ENCODE data around the gene ANO5. TPM values are rescaled to one million over a fixed set of nuclear protein-coding genes. Genes with fewer than 3 reads are reported as not detected.

The ANO5 gene
- total RNA-seq, 1 experiment from 2014 or later = 3.4 TPM

DNA sequence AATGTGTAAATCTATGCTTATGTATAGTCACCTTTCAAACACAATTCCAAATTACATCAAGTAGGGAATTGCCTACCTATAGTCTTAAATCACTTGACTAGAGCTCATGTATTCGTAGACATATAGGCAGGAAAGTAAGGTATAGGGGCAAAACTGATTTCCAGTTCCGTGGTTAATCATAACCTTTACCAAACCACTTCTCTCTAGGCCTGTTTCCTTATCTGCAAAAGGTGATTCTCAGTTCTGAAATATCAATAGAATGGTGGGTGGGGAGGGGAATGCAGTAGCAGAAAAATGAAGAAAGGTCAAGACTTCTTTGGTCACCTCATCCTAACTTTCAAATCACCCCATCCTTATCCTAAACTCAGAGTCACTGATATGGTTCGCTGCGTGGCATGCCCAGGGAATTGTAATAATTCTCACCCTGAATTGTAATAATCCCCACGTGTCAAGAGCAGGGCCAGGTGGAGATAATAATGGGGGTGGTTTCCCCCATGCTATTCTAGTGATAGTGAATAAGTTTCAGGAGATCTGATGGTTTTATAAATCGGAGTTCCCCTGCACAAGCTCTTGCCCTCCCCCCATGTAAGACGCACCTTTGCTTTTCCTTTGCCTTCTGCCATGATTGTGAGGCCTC, 1.9 kb upstream of the ANO5 start:
- TF ChIP-seq CTCF (conservative IDR thresholded peaks at IDR 0.05) = no peak
- Mint-ChIP-seq H3K4me1 (peaks cover 23 to 27% of the 10 kb centered on the region in 2 experiments), H3K36me3 (ENCODE audit: insufficient read depth in 1 of 3, low read depth in 3 of 3) (0 out of 7 replicates have a peak, but pooled peaks cover 0 to 4% (median 0%) of the 10 kb centered on the region in 3 experiments), H3K9me3 (no peaks in the 10 kb centered on the region), H3K4me3 (no peak overlapping the region), H3K27me3 (ENCODE audit: low read depth) (peaks cover 10% of the 10 kb centered on the region), H3K27ac (no peak overlapping the region)
- Histone ChIP-seq H3K79me1 (ENCODE audit: insufficient read depth, low read depth, low read length, poor library complexity, severe bottlenecking) (no peaks in the 10 kb centered on the region), H3K4me2 (ENCODE audit: insufficient read depth, insufficient read length, low read length) (no peak overlapping the region), H2BK5ac (ENCODE audit: insufficient read length, low read length) (no peak overlapping the region), H3K4me1 (ENCODE audit: insufficient read depth, low read length) (peaks cover 2% of the 10 kb centered on the region; the same call in 1 of the 2 replicates), H4K5ac (ENCODE audit: insufficient read length, low read depth, low read length) (no peak overlapping the region), H4K8ac (replicated peaks; ENCODE audit: insufficient read length, low read depth, low read length) (no peak overlapping the region), H2AK5ac (ENCODE audit: insufficient read length, low read length) (no peak overlapping the region), H3K79me2 (ENCODE audit: insufficient read depth, low read length) (no peaks in the 10 kb centered on the region), H2BK120ac (ENCODE audit: low read depth, low read length, poor library complexity, severe bottlenecking) (no peak overlapping the region), H2BK12ac (ENCODE audit: insufficient read length, low read depth, low read length) (no peak overlapping the region), H3K23ac (ENCODE audit: insufficient read length, low read depth, low read length) (no peak overlapping the region), H2AFZ (ENCODE audit: low read length) (no peak overlapping the region), H4K91ac (ENCODE audit: insufficient read length, low read depth, low read length) (no peak overlapping the region), H3K27me3 (ENCODE audit: insufficient read depth, low read length) (no peaks in the 10 kb centered on the region), H3K14ac (ENCODE audit: insufficient read depth, low read length) (no peak overlapping the region), H3K27ac (ENCODE audit: insufficient read length, low read depth, low read length) (no peak overlapping the region), H3K23me2 (ENCODE audit: insufficient read length, low read depth, low read length, poor library complexity, severe bottlenecking) (peaks cover 9% of the 10 kb centered on the region), H3T11ph (ENCODE audit: low read length) (no peak overlapping the region), H3K9me3 (ENCODE audit: control insufficient read depth, low read depth, low read length) (no peaks in the 10 kb centered on the region), H3K18ac (ENCODE audit: insufficient read length, low read depth, low read length) (no peak overlapping the region), H2BK20ac (ENCODE audit: low read depth, low read length, poor library complexity, severe bottlenecking) (no peak overlapping the region), H4K20me1 (ENCODE audit: control insufficient read depth, insufficient read depth, insufficient read length) (no peaks in the 10 kb centered on the region), H3K4ac (ENCODE audit: low read depth, low read length) (no peak overlapping the region), H3K56ac (ENCODE audit: insufficient read length, low read depth, low read length) (no peak overlapping the region), H3K9ac (ENCODE audit: extremely low read depth, insufficient read length, low read length) (no peak overlapping the region), H2BK15ac (ENCODE audit: low read depth, low read length) (no peak overlapping the region)
- no peak for DNase-seq
- no CpG with 5 or more reads among the region's 7 CpGs for WGBS (ENCODE audit: extremely low coverage, insufficient read length, low lambda C conversion rate)

Measured in H9 (cell line).